ENCODE data around the gene CBY2.
"Not testable (repeated sequence)": the region's sequence is repeated elsewhere in the genome, so short reads cannot be mapped to it uniquely, and the experiment has no call there.

CBY2 gene

GRCh38 chr13:45748941-45749759, 47.0 kb downstream of the CBY2 start:
- no peak for DNase-seq

GRCh38 chr13:45750566-45750965, 48.4 kb downstream of the CBY2 start:
- DNase-seq = no peak

- DNase-seq = no peak
Observed at GRCh38 chr13:45751885-45752284, 49.8 kb downstream of the CBY2 start.

DNA sequence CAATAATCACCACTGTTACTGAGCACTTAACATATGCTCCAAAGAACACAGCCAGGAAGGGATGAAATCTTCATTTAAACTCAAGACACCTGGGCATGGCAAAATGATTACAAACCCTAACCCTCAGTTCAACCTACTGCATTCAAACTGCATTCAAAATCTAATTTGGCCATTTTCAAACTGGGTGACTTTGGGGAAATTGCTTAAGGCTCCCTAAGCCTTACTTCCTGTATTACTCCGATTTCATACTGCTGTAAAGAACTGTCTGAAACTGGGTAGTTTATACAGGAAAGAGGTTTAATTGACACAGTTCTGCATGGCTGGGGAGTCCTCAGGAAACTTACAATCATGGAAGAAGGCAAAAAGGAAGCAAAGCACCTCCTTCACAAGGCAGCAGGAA, 50.4 kb downstream of the CBY2 start:
- DNase-seq = no peak

DNA sequence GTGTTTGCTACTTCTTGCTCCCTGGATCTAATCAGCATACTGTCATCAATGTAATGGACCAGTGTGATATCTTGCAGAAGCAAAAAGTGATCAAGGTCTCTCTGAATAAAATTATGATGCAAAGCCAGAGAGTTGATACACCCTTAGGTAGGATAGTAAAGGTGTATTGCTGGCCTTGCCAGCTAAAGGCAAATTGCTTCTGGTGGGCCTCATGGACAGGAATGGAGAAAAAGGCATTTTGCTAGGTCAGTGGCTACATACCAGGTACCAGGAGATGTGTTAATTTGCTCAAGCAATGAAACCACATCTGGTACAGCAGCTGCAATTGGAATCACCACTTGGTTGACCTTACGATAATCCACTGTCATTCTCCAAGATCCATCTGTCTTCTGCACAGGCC, 54.4 kb downstream of the CBY2 start:
- not testable (repeated sequence) for DNase-seq

- DNase-seq = not testable (repeated sequence)
Observed at GRCh38 chr13:45757589-45757988, 55.5 kb downstream of the CBY2 start.

DNA sequence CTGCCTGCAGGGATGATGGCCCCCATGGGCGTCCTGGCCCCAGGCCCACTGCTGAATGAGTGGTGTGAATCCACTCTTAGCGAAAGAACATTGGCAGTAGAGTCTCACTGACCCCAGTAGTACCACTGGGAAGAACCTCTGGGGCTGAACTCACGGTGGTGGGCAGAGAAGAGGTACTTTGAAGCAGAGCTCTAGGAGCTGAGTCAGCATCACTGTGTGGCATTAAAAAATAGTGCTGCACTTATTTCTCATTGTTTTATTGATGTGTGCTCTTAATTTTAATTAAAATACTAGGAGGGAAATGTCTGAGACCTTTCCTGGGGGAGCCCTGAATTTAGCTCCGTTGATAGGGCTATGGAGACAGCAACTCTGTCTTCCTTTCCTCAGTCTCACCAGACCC, 61.3 kb downstream of the CBY2 start:
- DNase-seq = no peak

Data from right kidney (tissue), 1 donor.